IMR-90 (cell line): ENCODE data around the gene TJAP1. TPM values are rescaled to one million over a fixed set of nuclear protein-coding genes. Genes with fewer than 3 reads are reported as not detected.

Source experiments
- ATAC-seq: fragments of 200-7000 bp; cut with Tn5 transposase; 2 replicates; pipeline ENCODE4 v1.9.1; 2020; ENCODE audit warnings: low read depth, mild to moderate bottlenecking, moderate library complexity
- BruUV-seq: library from RNA; stranded (reverse); fragments of 400-500 nt; replicated peaks from 2 replicates; lab custom pipeline; 2021; lab: Mats Ljungman, UMichigan
- CTCF ChIA-PET: fragments of 300-600 bp; formaldehyde crosslinking; extraction: SDS; loops from one replicate; lab custom pipeline; 2021; ENCODE audit warnings: antibody characterized with exemption; lab: Yijun Ruan, JAX
- POLR2A ChIA-PET: fragments of 300-600 bp; sonication (Branson Sonifier 250); formaldehyde crosslinking; loops from one replicate; lab custom pipeline; 2022; ENCODE audit warnings: antibody characterized with exemption; ENCODE audit not compliant: unreplicated experiment; lab: Charles Lee
- DNase-seq: peaks from one replicate; pipeline ENCODE4 v3.0.0; 2013
- H2AFZ ChIP-seq: replicated peaks from 2 replicates; pipeline ENCODE3; 2013; ENCODE audit warnings: low read length, mild to moderate bottlenecking; ENCODE audit not compliant: poor library complexity
- H2AK5ac ChIP-seq: 2 replicates; pipeline ENCODE4 v1.6.1; 2013; ENCODE audit warnings: low read depth, low read length, inconsistent platforms
- H2AK9ac ChIP-seq: replicated peaks from 2 replicates; pipeline ENCODE3; 2013; ENCODE audit warnings: mild to moderate bottlenecking, low read depth, low read length, moderate library complexity; ENCODE audit not compliant: poor library complexity
- H2BK120ac ChIP-seq: 2 replicates; pipeline ENCODE4 v1.6.1; 2013; ENCODE audit warnings: low read depth, low read length, inconsistent platforms
- H2BK15ac ChIP-seq: 3 replicates; pipeline ENCODE4 v1.6.1; 2013; ENCODE audit warnings: low read depth, low read length, inconsistent platforms
- H2BK20ac ChIP-seq: 2 replicates; pipeline ENCODE4 v1.6.1; 2013; ENCODE audit warnings: low read depth, mild to moderate bottlenecking, inconsistent platforms, low read length, moderate library complexity
- H2BK5ac ChIP-seq: 2 replicates; pipeline ENCODE4 v1.6.1; 2013; ENCODE audit warnings: mild to moderate bottlenecking, low read depth, low read length, inconsistent platforms; ENCODE audit not compliant: poor library complexity, severe bottlenecking
- H3K14ac ChIP-seq: replicated peaks from 2 replicates; pipeline ENCODE4 v1.6.1; 2013; ENCODE audit warnings: low read depth, low read length, inconsistent platforms
- H3K18ac ChIP-seq: 2 replicates; pipeline ENCODE4 v1.6.1; 2013; ENCODE audit warnings: low read depth, low read length, control low read depth
- H3K23ac ChIP-seq: 2 replicates; pipeline ENCODE4 v1.6.1; 2013; ENCODE audit warnings: low read depth, low read length, inconsistent platforms
- H3K27ac ChIP-seq: 2 replicates; pipeline ENCODE4 v1.5.1; 2013; ENCODE audit warnings: mild to moderate bottlenecking, control low read depth, low read length; ENCODE audit not compliant: insufficient read depth
- H3K27me3 ChIP-seq: 2 replicates; pipeline ENCODE4 v1.6.1; 2013; ENCODE audit warnings: low read length; ENCODE audit not compliant: control insufficient read depth, insufficient read depth
- H3K36me3 ChIP-seq: 2 replicates; pipeline ENCODE4 v1.6.1; 2013; ENCODE audit warnings: low read length, mixed read lengths; ENCODE audit not compliant: control insufficient read depth, insufficient read depth
- H3K4ac ChIP-seq: 2 replicates; pipeline ENCODE4 v1.6.1; 2013; ENCODE audit warnings: low read depth, low read length, inconsistent platforms
- H3K4me1 ChIP-seq: 2 replicates; pipeline ENCODE4 v1.6.1; 2013; ENCODE audit warnings: low read length, mixed read lengths; ENCODE audit not compliant: control insufficient read depth, insufficient read depth
- H3K4me2 ChIP-seq: 2 replicates; pipeline ENCODE4 v1.6.1; 2013; ENCODE audit warnings: low read depth, mild to moderate bottlenecking, control low read depth, low read length, moderate library complexity
- H3K4me3 ChIP-seq: 2 replicates; pipeline ENCODE4 v1.5.1; 2013; ENCODE audit warnings: low read depth, mild to moderate bottlenecking, control low read depth, low read length, moderate library complexity; ENCODE audit not compliant: insufficient read depth
- H3K56ac ChIP-seq: 2 replicates; pipeline ENCODE4 v1.6.1; 2013; ENCODE audit warnings: low read length, inconsistent platforms; ENCODE audit not compliant: insufficient read depth; ENCODE audit errors: extremely low read depth
- H3K79me1 ChIP-seq, 2 experiments: 2 replicates each; pipeline ENCODE4 v1.6.1; 2013; ENCODE audit warnings: low read length in 2 of 2, inconsistent platforms in 1 of 2, low read depth in 1 of 2
- H3K9ac ChIP-seq: 2 replicates; pipeline ENCODE4 v1.6.1; 2013; ENCODE audit warnings: low read depth, low read length, control low read depth
- H3K9me1 ChIP-seq: 2 replicates; pipeline ENCODE4 v1.6.1; 2013; ENCODE audit warnings: low read length, inconsistent platforms; ENCODE audit not compliant: insufficient read depth
- H3K9me3 ChIP-seq: 2 replicates; pipeline ENCODE4 v1.6.1; 2013; ENCODE audit warnings: low read length; ENCODE audit not compliant: control insufficient read depth, insufficient read depth
- H4K20me1 ChIP-seq: 2 replicates; pipeline ENCODE4 v1.6.1; 2013; ENCODE audit warnings: low read length, inconsistent platforms; ENCODE audit not compliant: insufficient read depth
- H4K5ac ChIP-seq: 2 replicates; pipeline ENCODE4 v1.6.1; 2013; ENCODE audit warnings: mild to moderate bottlenecking, low read depth, low read length, control low read depth
- H4K8ac ChIP-seq, 2 experiments: 2 replicates each; pipeline ENCODE4 v1.6.1; 2013; ENCODE audit warnings: low read depth in 2 of 2, low read length in 2 of 2, control low read depth in 1 of 2, inconsistent platforms in 1 of 2
- H4K91ac ChIP-seq: 2 replicates; pipeline ENCODE4 v1.6.1; 2013; ENCODE audit warnings: low read depth, low read length, inconsistent platforms; ENCODE audit not compliant: insufficient read depth
- BHLHE40 ChIP-seq: fragments of 150-350 bp; IDR thresholded peaks from 2 replicates; pipeline ENCODE4 v1.6.1; 2016; ENCODE audit warnings: mild to moderate bottlenecking, low read depth, low read length
- CEBPB ChIP-seq: IDR thresholded peaks from 2 replicates; pipeline ENCODE4 v1.6.1; 2012; ENCODE audit warnings: low read depth, low read length, improper control_type of control experiment
- CHD1 ChIP-seq: IDR thresholded peaks from 2 replicates; pipeline ENCODE4 v1.6.1; 2012; ENCODE audit warnings: low read depth, low read length, improper control_type of control experiment
- CTCF ChIP-seq: conservative IDR thresholded peaks from 2 replicates; pipeline ENCODE4 v1.5.1; 2012; ENCODE audit warnings: mild to moderate bottlenecking, low read depth, low read length, improper control_type of control experiment
- ELK1 ChIP-seq: fragments of 150-350 bp; IDR thresholded peaks from 2 replicates; pipeline ENCODE4 v1.6.1; 2016; ENCODE audit warnings: low read depth, mild to moderate bottlenecking, low read length, moderate library complexity, borderline replicate concordance
- FOS ChIP-seq: fragments of 150-350 bp; IDR thresholded peaks from 2 replicates; pipeline ENCODE4 v1.6.1; 2016; ENCODE audit warnings: low read depth, low read length
- MAFK ChIP-seq: IDR thresholded peaks from 2 replicates; pipeline ENCODE4 v1.6.1; 2012; ENCODE audit warnings: low read depth, low read length, improper control_type of control experiment
- MAZ ChIP-seq: IDR thresholded peaks from 2 replicates; pipeline ENCODE4 v1.6.1; 2012; ENCODE audit warnings: low read depth, mild to moderate bottlenecking, low read length, improper control_type of control experiment, moderate library complexity, borderline replicate concordance
- MXI1 ChIP-seq: IDR thresholded peaks from 2 replicates; pipeline ENCODE4 v1.6.1; 2012; ENCODE audit warnings: low read depth, mild to moderate bottlenecking, low read length, moderate library complexity, borderline replicate concordance
- NFE2L2 ChIP-seq: fragments of 150-350 bp; IDR thresholded peaks from 2 replicates; pipeline ENCODE4 v1.6.1; 2016; ENCODE audit warnings: low read depth, mild to moderate bottlenecking, low read length
- POLR2A ChIP-seq: IDR thresholded peaks from 2 replicates; pipeline ENCODE4 v1.6.1; 2012; ENCODE audit warnings: mild to moderate bottlenecking, low read depth, low read length
- RAD21 ChIP-seq: IDR thresholded peaks from 2 replicates; pipeline ENCODE4 v1.6.1; 2012; ENCODE audit warnings: low read length, improper control_type of control experiment
- RCOR1 ChIP-seq: IDR thresholded peaks from 2 replicates; pipeline ENCODE4 v1.6.1; 2012; ENCODE audit warnings: mild to moderate bottlenecking, low read length, improper control_type of control experiment; ENCODE audit not compliant: insufficient replicate concordance
- RFX5 ChIP-seq: IDR thresholded peaks from 2 replicates; pipeline ENCODE4 v1.8.0; 2012; ENCODE audit warnings: low read depth, mild to moderate bottlenecking, low read length, moderate library complexity
- SMC3 ChIP-seq: fragments of 150-350 bp; IDR thresholded peaks from 2 replicates; pipeline ENCODE4 v1.6.1; 2016; ENCODE audit warnings: low read depth, mild to moderate bottlenecking, antibody characterized with exemption, low read length, moderate library complexity
- USF2 ChIP-seq: fragments of 150-350 bp; IDR thresholded peaks from 2 replicates; pipeline ENCODE4 v1.6.1; 2017; ENCODE audit warnings: mild to moderate bottlenecking, antibody characterized with exemption, low read length, low read depth
- WGBS, 2 experiments: methylation state at CpG; one replicate each; pipeline versions ENCODE4 v1.1.5 to v1.1.7; 2013; ENCODE audit warnings: missing lambda C conversion rate in 2 of 2; ENCODE audit not compliant: insufficient read length in 1 of 2; ENCODE audit errors: extremely low coverage in 2 of 2; 5-methylcytosine and 5-hydroxymethylcytosine counted together
- dilution Hi-C: fragments of 300-500 bp; cut with HindIII; formaldehyde crosslinking; loops from one replicate; pipeline ENCODE4 v1.14.3; 2018; ENCODE audit warnings: low sequenced_read_pairs; ENCODE audit not compliant: unreplicated experiment
- in situ Hi-C: fragments of 300-500 bp; cut with MboI; formaldehyde crosslinking; loops from 3 replicates; pipeline ENCODE4 v1.14.3; 2019; ENCODE audit warnings: low sequenced_read_pairs, inconsistent platforms, mixed read lengths
- intact Hi-C: fragments of 100-400 bp; cut with micrococcal nuclease; formaldehyde crosslinking; loops from 2 replicates; pipeline ENCODE4 v1.10.0; 2022
- polyA plus RNA-seq, 3 experiments: library from polyadenylated mRNA; depleted of rRNA; stranded (reverse); fragments of >200 nt; gene quantifications; 2 replicates each; pipeline ENCODE4 v1.2.3, GENCODE V29; 2012; ENCODE audit warnings: low replicate concordance in 1 of 3
- total RNA-seq: library from RNA; depleted of rRNA; stranded (reverse); fragments of >200 nt; gene quantifications from 2 replicates; pipeline ENCODE4 v1.2.3, GENCODE V29; 2012

TJAP1 gene
- total and polyA plus RNA-seq, 2 of the 4 experiments (the other 2 are of a cell fraction), result 12.2 to 34.2 TPM

DNA sequence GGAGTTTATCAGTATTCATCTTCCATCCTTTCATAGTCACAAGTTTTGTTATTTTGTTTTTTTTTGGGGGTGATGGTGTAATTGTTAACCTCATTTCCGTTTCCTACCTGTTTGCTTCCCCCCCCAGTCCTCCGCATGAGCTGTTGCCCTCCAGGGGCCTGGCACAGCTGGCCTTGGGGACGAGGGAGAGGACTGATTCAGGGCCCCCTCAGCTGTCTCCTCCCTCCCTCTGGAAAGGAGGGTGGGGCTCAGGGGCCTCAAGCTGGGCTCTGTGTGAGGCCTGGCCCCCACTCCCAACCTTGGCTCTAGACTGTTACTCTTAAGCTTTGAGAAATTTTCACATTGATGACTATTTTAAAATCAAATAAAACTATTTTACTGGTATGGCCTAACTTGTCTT is 28.8 kb downstream of the TJAP1 start:
- peaks cover 40% of the 10 kb centered on the region for H3K36me3 ChIP-seq
- no peak for DNase-seq
- no peak overlapping the region for H2BK120ac ChIP-seq
- no peak overlapping the region for H3K4me2 ChIP-seq
- H2AK9ac ChIP-seq, result no peak overlapping the region
- no peak overlapping the region for H2BK15ac ChIP-seq
- no peak overlapping the region for H3K18ac ChIP-seq
- dilution Hi-C loops, result no loop called here
- H2AFZ ChIP-seq, result no peak overlapping the region
- ATAC-seq, result no peak
- H2BK20ac ChIP-seq, result no peak overlapping the region
- no TSS peak for BruUV-seq
- H3K23ac ChIP-seq, result no peak overlapping the region
- CTCF ChIA-PET, result interaction anchor here (1.2 to 2.7 kb wide), 2 partner anchors 11 to 52 kb away, joined by 7 to 17 read pairs; no protein-coding TSS in a partner anchor
- H3K56ac ChIP-seq, result no peak overlapping the region
- no CpG with 5 or more reads among the region's 3 CpGs for WGBS, 2 experiments
- no peak overlapping the region for H3K4ac ChIP-seq
- no peak overlapping the region for H3K4me3 ChIP-seq
- no peak overlapping the region for H2AK5ac ChIP-seq
- no peak overlapping the region for H3K14ac ChIP-seq
- in situ Hi-C loops, result no loop called here
- H3K4me1 ChIP-seq, result peaks cover 4% of the 10 kb centered on the region
- H4K20me1 ChIP-seq, result peaks cover 7% of the 10 kb centered on the region; the same call in 1 of the 2 replicates
- intact Hi-C loops, result loop anchor here (1.0 kb wide), 4 partner anchors 52 to 243 kb away; partner anchors contain the start of gene ABCC10
- H3K79me1 ChIP-seq, result 0 out of 4 replicates have a peak, but pooled peaks cover 0 to 8% of the 10 kb centered on the region in 2 experiments
- H3K9ac ChIP-seq, result no peak overlapping the region
- H2BK5ac ChIP-seq, result no peak overlapping the region
- POLR2A ChIA-PET, result no interaction called here
- H3K27ac ChIP-seq, result no peak overlapping the region
- H4K5ac ChIP-seq, result no peak overlapping the region
- TF ChIP-seq CTCF, result no peak
- no peak for TF ChIP-seq CHD1
- TF ChIP-seq RAD21, result no peak
- no peak for TF ChIP-seq POLR2A
- no peak for TF ChIP-seq MXI1
- TF ChIP-seq MAZ, result no peak
- TF ChIP-seq FOS, result no peak
- TF ChIP-seq MAFK, result no peak
- TF ChIP-seq CEBPB, result no peak
- TF ChIP-seq BHLHE40, result no peak
- TF ChIP-seq RCOR1, result no peak
- TF ChIP-seq NFE2L2, result no peak
- TF ChIP-seq USF2, result no peak
- TF ChIP-seq SMC3, result no peak
- TF ChIP-seq ELK1, result no peak
- no peak for TF ChIP-seq RFX5
- peaks cover 3% of the 10 kb centered on the region; the same call in 1 of the 2 replicates for H3K9me1 ChIP-seq
- no peaks in the 10 kb centered on the region for H3K27me3 ChIP-seq
- no peak overlapping the region for H4K8ac ChIP-seq
- H4K91ac ChIP-seq, result no peak overlapping the region
- H3K9me3 ChIP-seq, result no peaks in the 10 kb centered on the region
